Panc1 (cell line): Measurements from ENCODE around the gene TST. TPM values are rescaled to one million over a fixed set of nuclear protein-coding genes. Genes with fewer than 3 reads are reported as not detected.

ENCODE experiments used
- ATAC-seq: fragments of 200-7000 bp; cut with Tn5 transposase; 2 replicates; pipeline ENCODE4 v1.9.1; 2020; ENCODE audit warnings: mild to moderate bottlenecking, moderate library complexity
- BruUV-seq: library from RNA; stranded (reverse); fragments of 400-500 nt; replicated peaks from 2 replicates; lab custom pipeline; 2021; lab: Mats Ljungman, UMichigan
- CTCF ChIA-PET: fragments of 300-600 bp; sonication (Branson Sonifier 250); formaldehyde crosslinking; loops from one replicate; lab custom pipeline; 2022; ENCODE audit warnings: antibody characterized with exemption; lab: Charles Lee
- POLR2A ChIA-PET: fragments of 300-600 bp; sonication (Branson Sonifier 250); formaldehyde crosslinking; loops from one replicate; lab custom pipeline; 2022; ENCODE audit warnings: antibody characterized with exemption; lab: Charles Lee
- DNase-seq: peaks from one replicate; pipeline ENCODE4 v3.0.0-alpha.2; 2010; ENCODE audit warnings: low read depth, low spot score
- H3K27ac ChIP-seq: 2 replicates; pipeline ENCODE4 v1.5.1; 2011; ENCODE audit warnings: mild to moderate bottlenecking, low read length, inconsistent platforms
- H3K27me3 ChIP-seq: fragments of 200-500 bp; sonication (Bioruptor generic); 2 replicates; pipeline ENCODE4 v1.6.0; 2014; ENCODE audit warnings: low read length, inconsistent platforms; ENCODE audit not compliant: control insufficient read depth, insufficient read depth
- H3K36me3 ChIP-seq: fragments of 200-500 bp; sonication (Bioruptor generic); 2 replicates; pipeline ENCODE4 v1.5.1; 2014; ENCODE audit warnings: inconsistent platforms, mild to moderate bottlenecking, low read length, moderate library complexity; ENCODE audit not compliant: control insufficient read depth, insufficient read depth
- H3K4me1 ChIP-seq: 2 replicates; pipeline ENCODE4 v1.5.1; 2011; ENCODE audit warnings: inconsistent platforms, mild to moderate bottlenecking, low read length, moderate library complexity; ENCODE audit not compliant: control insufficient read depth, insufficient read depth
- H3K4me3 ChIP-seq, 2 experiments: 2 replicates each; pipeline ENCODE4 v1.5.1; 2011 to 2012; ENCODE audit warnings: low read depth in 2 of 2, low read length in 2 of 2, mild to moderate bottlenecking in 2 of 2, inconsistent platforms in 1 of 2, moderate library complexity in 1 of 2
- H3K9me3 ChIP-seq: fragments of 200-500 bp; sonication (Bioruptor generic); 2 replicates; pipeline ENCODE4 v1.5.1; 2014; ENCODE audit warnings: low read depth, mild to moderate bottlenecking, inconsistent platforms, low read length, moderate library complexity; ENCODE audit not compliant: control insufficient read depth, insufficient read depth
- POLR2AphosphoS5 ChIP-seq: IDR thresholded peaks from 2 replicates; pipeline ENCODE4 v1.6.1; 2012; ENCODE audit warnings: mild to moderate bottlenecking, low read depth, low read length, moderate library complexity
- SIN3A ChIP-seq: IDR thresholded peaks from 2 replicates; pipeline ENCODE4 v1.6.1; 2012; ENCODE audit warnings: low read depth, mild to moderate bottlenecking, low read length, moderate library complexity, borderline replicate concordance; ENCODE audit not compliant: insufficient read depth
- TCF7L2 ChIP-seq: IDR thresholded peaks from 2 replicates; pipeline ENCODE4 v1.6.1; 2011; ENCODE audit warnings: mild to moderate bottlenecking, low read depth, low read length, inconsistent platforms
- in situ Hi-C: cut with HindIII; loops from 2 replicates; pipeline ENCODE4 v1.10.0; 2016; ENCODE audit warnings: low sequenced_read_pairs, low pct_unique_long_range_greater_than_20kb
- intact Hi-C: fragments of 100-400 bp; cut with micrococcal nuclease; formaldehyde crosslinking; loops from one replicate; pipeline ENCODE4 v1.10.0; 2022; ENCODE audit not compliant: unreplicated experiment
- total RNA-seq: library from RNA; stranded (reverse); gene quantifications from one replicate; pipeline ENCODE4 v1.2.1, GENCODE V29; 2021; ENCODE audit not compliant: unreplicated experiment
- TF ChIP-seq, protein P1 (sequence below), 2 experiments: IDR thresholded peaks; 2 replicates each; pipeline ENCODE4 v1.6.1; 2011 to 2012; ENCODE audit warnings: low read depth in 2 of 2, control low read depth in 1 of 2, low read length in 1 of 2, mild to moderate bottlenecking in 1 of 2, moderate library complexity in 1 of 2; ENCODE audit not compliant: insufficient read depth in 1 of 2
- TF ChIP-seq, protein P2 (sequence below): fragments of 450-650 bp; IDR thresholded peaks from 2 replicates; pipeline ENCODE4 v1.5.1; 2017; ENCODE audit warnings: mild to moderate bottlenecking

The TST gene
- total RNA-seq, 1 experiment from 2014 or later = 15.9 TPM

DNA sequence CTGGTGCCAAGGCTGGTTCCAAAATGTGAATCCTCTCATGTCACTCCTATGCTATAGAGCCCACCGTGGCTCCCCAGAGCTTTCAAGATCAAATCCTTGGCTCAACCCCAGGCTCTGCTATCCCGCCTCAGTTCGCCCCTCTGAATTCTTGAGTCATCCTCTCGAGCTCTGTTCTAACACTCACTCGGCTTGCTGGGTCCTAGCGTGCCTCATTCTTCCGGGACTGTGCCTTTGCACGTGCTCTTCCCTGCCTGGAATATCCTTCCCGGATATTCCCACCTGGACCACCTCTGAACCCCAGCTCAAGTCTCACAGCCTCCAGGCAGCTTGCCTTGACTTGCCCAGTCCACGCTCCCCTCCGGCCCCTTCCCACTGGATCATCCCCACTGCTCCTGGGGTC is 45.3 kb upstream of the TST start:
- in situ Hi-C loops (no loop called here), intact Hi-C loops (no loop called here)
- CTCF ChIA-PET = no interaction called here
- BruUV-seq = no TSS peak
- TF ChIP-seq, protein P1, sequence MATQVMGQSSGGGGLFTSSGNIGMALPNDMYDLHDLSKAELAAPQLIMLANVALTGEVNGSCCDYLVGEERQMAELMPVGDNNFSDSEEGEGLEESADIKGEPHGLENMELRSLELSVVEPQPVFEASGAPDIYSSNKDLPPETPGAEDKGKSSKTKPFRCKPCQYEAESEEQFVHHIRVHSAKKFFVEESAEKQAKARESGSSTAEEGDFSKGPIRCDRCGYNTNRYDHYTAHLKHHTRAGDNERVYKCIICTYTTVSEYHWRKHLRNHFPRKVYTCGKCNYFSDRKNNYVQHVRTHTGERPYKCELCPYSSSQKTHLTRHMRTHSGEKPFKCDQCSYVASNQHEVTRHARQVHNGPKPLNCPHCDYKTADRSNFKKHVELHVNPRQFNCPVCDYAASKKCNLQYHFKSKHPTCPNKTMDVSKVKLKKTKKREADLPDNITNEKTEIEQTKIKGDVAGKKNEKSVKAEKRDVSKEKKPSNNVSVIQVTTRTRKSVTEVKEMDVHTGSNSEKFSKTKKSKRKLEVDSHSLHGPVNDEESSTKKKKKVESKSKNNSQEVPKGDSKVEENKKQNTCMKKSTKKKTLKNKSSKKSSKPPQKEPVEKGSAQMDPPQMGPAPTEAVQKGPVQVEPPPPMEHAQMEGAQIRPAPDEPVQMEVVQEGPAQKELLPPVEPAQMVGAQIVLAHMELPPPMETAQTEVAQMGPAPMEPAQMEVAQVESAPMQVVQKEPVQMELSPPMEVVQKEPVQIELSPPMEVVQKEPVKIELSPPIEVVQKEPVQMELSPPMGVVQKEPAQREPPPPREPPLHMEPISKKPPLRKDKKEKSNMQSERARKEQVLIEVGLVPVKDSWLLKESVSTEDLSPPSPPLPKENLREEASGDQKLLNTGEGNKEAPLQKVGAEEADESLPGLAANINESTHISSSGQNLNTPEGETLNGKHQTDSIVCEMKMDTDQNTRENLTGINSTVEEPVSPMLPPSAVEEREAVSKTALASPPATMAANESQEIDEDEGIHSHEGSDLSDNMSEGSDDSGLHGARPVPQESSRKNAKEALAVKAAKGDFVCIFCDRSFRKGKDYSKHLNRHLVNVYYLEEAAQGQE (IDR thresholded peaks at IDR 0.05; ENCODE audit: insufficient read depth in 1 of 2, low read depth in 2 of 2, low read length in 1 of 2) = no peak
- TF ChIP-seq SIN3A (no peak), TCF7L2 (no peak), POLR2AphosphoS5 (no peak)
- TF ChIP-seq, protein P2, sequence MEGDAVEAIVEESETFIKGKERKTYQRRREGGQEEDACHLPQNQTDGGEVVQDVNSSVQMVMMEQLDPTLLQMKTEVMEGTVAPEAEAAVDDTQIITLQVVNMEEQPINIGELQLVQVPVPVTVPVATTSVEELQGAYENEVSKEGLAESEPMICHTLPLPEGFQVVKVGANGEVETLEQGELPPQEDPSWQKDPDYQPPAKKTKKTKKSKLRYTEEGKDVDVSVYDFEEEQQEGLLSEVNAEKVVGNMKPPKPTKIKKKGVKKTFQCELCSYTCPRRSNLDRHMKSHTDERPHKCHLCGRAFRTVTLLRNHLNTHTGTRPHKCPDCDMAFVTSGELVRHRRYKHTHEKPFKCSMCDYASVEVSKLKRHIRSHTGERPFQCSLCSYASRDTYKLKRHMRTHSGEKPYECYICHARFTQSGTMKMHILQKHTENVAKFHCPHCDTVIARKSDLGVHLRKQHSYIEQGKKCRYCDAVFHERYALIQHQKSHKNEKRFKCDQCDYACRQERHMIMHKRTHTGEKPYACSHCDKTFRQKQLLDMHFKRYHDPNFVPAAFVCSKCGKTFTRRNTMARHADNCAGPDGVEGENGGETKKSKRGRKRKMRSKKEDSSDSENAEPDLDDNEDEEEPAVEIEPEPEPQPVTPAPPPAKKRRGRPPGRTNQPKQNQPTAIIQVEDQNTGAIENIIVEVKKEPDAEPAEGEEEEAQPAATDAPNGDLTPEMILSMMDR = no peak
- Histone ChIP-seq H3K4me3 (no peak overlapping the region), H3K4me1 (no peaks in the 10 kb centered on the region), H3K27ac (no peak overlapping the region), H3K27me3 (no peaks in the 10 kb centered on the region), H3K36me3 (no peaks in the 10 kb centered on the region), H3K9me3 (no peaks in the 10 kb centered on the region)
- POLR2A ChIA-PET = no interaction called here
- DNase-seq (no peak), ATAC-seq (no peak)

GRCh38 chr22:37063431-37064420 is 44.5 kb upstream of the TST start:
- ATAC-seq (no peak), DNase-seq (no peak)
- intact Hi-C loops (no loop called here), in situ Hi-C loops (no loop called here)
- Histone ChIP-seq H3K27ac (no peak overlapping the region), H3K4me3 (no peak overlapping the region), H3K36me3 (no peaks in the 10 kb centered on the region), H3K4me1 (no peaks in the 10 kb centered on the region), H3K9me3 (no peaks in the 10 kb centered on the region), H3K27me3 (no peaks in the 10 kb centered on the region)
- POLR2A ChIA-PET = no interaction called here
- CTCF ChIA-PET = no interaction called here
- TF ChIP-seq, protein P1 (IDR thresholded peaks at IDR 0.05; ENCODE audit: insufficient read depth in 1 of 2, low read depth in 2 of 2, low read length in 1 of 2) = no peak
- TF ChIP-seq SIN3A (no peak), POLR2AphosphoS5 (no peak)
- no TSS peak for BruUV-seq
